Stimulated activated CD4-positive, alpha-beta T cell treated with anti-CD3 and anti-CD28 coated beads, TNF-alpha, amount 100 ng/mL, for 1 hour (primary cell): ENCODE results near the gene CRYBB3.
"Not testable (repeated sequence)": the region's sequence is repeated elsewhere in the genome, so short reads cannot be mapped to it uniquely, and the experiment has no call there.

Source experiments
- DNase-seq, 3 donors: peaks; one replicate each; pipeline ENCODE4 v3.0.0-alpha.2; 2020; ENCODE audit warnings: low read depth in 3 of 3, low spot score in 1 of 3

Gene CRYBB3

DNA sequence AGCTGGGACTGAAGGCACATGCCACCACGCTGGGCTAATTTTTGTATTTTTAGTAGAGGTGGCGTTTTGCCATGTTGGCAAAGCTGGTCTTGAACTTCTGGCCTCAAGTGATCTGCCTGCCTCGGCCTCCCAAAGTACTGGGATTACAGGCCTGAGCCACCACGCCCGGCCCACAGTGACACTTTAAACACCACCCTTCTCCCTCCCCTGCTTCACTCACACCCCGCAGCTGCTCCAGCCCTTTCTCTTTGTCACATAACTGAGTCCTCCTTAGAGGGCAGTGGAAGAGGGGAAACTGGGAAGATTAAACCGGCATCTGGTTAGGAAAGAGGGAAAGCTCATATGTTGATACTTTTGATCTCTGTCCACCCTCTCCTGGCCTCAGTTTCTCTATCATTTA, 4.9 kb downstream of the CRYBB3 start:
- DNase-seq: not testable (repeated sequence)

DNA sequence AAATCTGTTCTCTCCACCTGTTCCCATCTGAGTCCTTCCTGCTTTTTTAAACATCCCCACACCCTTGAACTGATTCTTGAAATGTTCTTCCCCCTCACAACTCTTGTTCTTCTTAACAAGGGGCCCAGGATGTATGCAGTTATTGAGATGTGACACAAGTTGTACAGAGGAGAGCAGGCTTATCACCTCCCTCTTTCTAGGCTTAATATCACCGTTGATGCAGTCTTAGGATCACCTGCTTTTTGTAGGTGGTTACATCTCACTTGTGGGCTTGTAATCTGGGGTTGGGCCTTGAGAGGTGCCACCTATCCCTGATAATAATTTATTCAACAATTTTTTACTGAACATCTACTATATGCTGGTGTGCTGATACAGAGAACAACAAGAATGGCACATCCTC, 6.2 kb downstream of the CRYBB3 start:
- no peak for DNase-seq

DNA sequence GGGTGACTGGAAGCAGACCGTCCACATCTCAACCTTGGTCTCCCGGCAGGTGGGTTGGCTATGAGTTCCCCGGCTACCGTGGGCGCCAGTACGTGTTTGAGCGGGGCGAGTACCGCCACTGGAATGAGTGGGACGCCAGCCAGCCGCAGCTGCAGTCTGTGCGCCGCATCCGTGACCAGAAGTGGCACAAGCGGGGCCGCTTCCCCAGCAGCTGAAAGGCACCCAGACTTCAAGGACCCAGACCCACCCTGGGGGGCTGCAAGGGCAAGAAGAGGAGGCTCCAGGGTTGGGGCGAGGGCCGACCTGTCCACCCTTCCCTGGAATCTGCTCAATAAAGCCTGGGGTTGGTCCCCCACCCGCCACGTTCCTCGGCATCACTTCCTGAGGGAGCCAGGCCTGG, 7.3 kb downstream of the CRYBB3 start:
- no peak for DNase-seq

DNA sequence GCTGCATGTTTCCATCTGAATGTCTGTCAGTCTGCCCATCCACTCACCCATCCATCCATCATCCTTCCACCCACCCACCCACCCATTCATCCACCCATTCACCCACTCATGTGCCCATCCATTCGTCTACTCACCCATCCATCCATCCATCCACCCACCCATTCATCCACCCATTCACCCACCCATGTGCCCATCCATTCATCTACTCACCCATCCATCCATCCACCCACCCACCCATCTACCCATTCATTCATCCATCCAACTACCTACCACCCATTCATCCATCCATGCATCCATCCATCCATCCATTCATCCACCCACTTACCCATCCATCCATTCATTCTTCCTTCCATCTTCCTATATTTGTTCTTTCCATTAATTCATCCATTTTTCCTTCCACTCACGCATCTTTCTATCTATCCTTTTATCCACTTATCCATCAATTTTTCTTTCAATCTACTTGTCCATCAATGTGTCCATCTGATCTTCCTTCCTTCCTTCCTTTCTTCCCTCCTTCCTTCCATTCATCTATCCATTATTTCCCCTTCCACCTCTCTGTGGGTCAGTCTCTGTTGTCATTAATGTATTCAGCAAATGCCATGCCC, 8.0 kb downstream of the CRYBB3 start:
- no peak for DNase-seq

DNA sequence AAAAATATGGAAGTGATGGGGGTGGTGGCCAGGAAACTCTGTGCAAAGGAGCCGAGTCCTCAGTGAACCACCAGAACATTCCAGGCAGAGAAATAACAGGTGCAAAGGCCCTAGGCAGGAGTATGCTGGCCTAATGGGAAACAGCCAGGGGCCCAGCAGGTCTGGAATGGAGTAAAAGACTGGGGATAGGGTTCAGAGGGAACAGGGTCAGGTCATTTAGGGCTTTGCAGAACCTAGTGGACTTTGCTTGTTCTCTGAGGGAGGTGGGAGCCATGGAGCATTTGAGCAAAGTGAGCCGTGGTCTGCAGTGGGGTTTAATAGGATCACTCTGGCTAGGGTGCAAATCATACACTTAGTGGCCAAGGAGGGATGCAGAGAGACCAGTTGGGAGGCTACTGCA, 8.7 kb downstream of the CRYBB3 start:
- no peak for DNase-seq

DNA sequence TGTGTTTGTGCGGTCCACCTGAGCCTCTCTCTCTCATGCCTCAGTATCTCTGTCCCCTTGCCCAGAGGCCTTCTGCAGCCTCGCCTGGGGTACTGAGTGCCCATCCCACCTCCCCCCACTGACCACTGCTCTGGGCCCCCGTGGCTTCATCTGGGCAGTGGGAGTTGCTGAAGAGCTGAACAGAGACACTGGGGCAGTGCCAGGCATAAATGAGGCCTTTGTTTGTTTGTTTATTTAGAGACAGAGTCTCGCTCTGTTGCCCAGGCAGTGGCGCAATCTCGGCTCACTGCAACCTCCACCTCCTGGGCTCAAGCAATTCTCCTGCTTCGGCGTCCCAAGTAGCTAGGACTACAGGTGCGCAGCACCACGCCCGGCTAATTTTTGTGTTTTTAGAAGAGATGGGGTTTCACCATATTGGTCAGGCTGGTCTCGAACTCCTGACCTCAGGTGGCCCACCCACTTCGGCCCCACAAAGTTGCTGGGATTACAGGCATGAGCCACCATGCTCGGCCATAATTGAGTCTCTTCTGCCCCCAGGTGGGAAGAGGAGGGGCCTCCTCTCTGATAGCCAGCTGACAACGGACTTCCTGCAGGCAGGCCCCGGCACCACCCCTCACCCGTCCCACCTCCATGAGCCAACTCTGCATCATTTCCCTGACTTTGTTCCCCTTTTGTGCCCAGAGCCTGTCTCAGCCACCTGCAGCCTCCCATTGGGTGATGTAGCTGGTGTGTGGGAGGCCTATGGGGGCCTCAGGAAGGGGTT, 9.3 kb downstream of the CRYBB3 start:
- DNase-seq: no peak

DNA sequence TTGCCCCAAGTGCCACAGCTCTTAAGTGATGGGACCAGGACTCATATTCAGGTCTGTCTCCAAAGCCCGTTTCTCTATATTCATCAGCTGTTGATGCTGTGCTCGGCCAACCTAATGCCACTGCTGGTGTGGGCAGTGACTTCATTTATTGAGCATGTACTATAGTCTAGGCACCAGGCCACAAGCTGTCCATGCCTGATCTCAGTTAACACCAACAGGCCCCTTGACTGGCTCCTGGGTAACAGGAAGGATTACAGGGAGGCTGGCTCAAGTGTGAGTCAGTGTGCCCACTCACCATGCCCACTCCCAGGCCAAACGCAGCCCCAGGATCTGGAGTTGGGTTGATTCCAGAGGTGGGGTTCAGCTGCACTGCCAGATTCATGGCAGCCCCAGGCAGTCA, 11.1 kb downstream of the CRYBB3 start:
- no peak for DNase-seq

DNA sequence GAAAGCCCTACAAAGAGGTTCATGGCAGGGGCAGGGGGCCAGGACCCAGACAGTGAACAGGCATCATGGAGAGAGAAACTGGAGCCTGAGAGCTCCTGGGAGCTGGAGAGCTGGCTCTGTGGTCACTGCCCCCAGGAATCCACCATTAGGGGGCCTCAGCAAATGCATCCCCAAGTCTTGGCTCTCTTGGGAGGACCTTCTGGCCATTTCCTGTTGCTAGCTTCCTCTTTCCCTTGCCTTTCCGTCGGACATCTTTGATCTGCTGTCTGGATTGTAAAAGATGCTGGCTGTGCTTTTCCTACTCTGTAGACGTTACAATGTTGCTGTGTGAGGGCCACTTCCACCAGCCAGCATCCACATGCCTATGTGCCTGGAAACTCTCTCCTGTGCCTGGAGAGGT, 12.7 kb downstream of the CRYBB3 start:
- DNase-seq: no peak

DNA sequence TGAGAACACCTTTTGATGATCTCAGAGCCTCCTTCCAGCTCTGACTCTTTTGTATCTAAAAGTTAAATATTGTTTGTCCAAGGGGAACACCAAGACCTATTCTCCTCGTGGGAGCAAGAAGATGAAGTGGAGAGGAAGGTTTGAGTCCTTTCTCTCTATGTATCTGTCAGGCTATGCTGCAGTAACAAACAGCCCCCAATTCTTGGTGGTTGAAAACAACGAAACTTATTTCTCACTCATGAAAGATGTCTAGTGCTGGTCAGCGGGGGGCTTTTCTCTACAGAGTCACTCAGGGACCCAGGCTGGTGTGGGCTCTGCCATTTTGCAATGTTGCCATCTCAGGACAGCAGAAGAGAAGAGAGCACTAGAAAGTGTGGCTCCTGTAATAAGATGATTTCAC, 13.6 kb downstream of the CRYBB3 start:
- DNase-seq: no peak

DNA sequence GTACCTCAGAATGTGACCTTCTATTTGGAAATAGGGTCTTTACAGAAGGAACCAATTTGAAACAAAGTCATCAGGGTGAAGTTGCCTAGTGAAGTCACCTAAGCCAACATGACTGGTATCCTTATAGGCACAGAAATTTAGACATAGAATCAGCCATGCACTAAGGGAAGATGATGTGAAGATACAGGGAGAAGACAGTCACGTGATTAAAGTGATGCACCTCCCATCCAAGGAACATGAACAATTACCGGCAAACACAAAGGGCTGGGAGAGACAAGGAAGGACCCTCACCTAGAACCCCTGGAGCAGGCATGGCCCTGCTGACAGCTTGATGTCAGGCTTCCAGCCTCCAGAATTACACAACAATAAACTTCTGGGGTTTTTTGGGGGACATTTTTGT, 16.6 kb downstream of the CRYBB3 start:
- no peak for DNase-seq

DNA sequence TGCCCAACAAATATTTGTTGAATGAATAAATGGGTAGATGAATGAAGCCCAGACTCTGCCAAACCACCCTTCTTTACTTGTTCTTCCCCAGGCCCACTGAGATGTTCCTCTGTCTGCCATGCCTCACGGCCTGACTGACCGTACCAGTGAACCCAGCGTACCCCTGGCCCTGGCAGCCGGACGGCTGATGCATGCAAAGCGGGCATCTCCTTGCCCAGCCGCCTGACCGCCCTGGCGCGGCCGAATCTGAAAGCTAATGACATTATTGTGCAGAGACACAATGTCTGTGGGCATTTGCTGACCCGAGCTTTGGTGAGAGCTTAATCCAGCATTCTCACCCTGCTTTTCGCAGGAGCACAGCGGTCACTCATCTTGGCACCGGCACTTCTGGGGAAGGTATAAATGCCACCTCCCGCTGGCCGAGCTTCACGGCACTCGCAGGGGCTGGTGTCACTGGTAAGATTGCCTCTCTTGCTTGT, 19.6 kb downstream of the CRYBB3 start, which contains the start of gene CRYBB2:
TSS of gene CRYBB2 (plus strand) at position 429 of the 479 bp plus-strand sequence. CDS start 1,791 bp downstream, outside the sequence.
- DNase-seq: no peak

DNA sequence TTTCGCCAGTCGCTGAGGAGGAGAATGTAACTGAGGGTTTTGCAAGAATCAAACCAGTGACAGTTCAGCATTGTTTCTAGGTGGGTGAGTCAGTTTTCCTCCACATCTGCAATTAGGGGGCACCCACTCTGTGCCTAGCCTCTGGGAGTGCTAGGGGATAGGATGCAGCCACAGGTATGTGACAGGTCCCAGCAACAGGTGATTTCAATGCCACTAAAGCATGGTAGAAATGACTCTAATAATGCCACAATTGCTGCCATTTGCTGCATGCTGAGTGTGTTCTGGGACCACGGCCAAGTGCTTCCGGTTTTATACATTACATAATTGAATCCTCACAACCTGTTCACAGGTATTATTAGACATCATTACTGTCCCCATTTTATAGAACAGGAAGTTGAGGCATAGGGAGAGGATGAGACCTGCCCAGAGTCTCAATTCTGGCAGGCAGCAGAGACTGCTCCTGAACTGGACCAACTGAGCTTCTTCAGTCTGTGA, 20.3 kb downstream of the CRYBB3 start:
- DNase-seq: no peak

DNA sequence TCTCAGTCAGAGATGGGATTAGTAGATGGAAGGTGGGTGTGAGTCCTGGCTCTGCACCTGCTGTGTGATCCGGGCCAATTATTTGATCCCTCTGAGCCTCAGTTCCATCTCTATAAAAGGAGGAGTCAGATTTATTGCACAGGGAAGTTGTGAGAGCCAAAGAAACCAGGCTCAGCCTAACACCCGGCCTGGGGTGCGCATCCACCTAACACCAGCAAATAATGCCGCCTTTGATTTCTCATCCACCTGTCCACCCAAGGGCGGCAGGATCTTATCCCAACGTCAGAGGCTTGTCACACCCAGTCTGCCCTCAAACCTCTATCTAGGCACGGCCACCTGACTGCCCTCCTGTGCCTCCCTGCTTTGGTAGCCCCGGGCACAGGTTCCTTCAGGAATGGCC, 22.1 kb downstream of the CRYBB3 start:
- DNase-seq: no peak

DNA sequence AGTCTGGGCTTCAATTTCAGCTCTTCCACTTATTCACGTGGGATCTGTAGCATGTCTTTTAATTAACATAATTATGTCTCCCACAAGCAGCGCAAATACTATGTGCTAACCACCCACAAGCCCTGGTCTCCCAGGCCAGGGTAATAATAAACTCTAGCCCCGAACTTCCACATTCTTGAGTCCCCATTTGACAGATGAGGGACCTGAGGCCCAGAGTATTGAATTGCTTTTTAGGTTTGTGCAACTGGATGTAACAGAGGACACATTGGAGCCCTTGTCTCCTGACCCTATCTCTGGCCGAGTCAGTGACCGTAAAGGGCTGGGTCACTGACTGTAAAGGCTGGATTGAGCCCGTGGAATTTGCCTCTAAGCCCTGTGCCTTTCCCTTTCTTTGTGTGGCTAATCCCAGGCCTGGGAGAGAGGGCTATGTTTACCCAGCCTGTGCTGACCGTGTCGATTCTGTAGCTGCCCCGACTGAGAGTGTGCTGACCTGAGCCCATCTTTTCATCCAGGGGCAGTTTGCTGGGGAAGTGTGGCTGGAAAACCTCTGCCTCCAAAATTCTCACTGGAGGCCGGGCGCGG, 23.7 kb downstream of the CRYBB3 start:
- DNase-seq: no peak

DNA sequence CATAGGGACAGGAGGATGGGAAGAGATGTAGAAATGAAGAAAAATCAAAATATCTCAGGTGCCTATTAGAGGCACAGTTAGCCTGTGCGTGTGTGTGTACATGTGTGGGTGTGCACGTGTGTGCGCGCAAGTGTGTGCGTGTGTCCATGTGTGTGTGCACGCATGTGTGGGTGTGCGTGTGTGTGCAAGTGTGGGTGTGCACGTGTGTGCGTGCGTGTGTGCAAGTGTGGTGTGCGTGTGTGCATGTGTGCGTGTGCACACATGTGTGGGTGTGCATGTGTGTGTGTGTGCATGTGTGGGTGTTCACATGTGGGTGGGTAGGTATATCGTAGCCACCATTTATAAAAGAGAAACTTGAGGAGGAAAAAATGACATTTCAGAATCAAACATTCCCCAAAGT, 29.2 kb downstream of the CRYBB3 start:
- no peak for DNase-seq

DNA sequence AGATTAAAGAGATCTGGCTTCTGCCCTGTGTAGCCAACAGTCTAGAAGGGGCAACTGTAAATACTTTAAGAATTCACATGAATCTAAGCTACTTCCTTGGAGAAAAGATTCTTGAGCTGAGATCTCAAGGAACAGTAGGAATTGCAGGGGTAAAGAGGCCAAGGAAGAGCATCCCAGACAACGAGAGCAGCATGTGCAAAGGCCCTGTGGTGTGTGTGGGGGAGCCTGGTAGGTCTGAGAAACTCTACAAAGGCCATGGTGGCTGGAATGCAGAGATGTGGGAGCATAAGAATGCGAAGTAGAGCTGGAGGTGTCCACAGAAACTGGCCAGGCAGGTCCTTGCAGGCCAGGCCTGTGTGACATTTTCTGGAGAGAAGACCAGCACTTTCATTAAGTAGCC, 31.1 kb downstream of the CRYBB3 start:
- not testable (repeated sequence) for DNase-seq

DNA sequence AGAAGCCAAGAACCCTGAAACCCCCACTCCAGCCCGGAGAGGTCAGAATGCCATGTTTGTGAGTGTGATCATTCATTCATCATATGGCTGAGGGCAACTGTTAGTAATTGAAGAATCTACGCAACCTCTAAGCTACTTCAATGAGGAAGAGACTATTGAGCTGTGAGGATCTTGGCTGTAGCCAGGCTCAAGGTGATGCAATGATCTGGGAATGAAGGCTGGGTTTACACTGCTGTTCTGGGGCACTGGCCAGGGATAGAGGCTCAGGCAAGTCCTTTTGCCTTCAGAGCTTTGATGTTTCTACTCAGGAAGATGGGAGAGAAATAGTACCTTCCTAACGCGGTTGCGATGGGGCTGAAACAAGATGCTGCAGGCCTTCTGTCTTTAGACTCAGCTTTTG, 32.6 kb downstream of the CRYBB3 start:
- no peak for DNase-seq

DNA sequence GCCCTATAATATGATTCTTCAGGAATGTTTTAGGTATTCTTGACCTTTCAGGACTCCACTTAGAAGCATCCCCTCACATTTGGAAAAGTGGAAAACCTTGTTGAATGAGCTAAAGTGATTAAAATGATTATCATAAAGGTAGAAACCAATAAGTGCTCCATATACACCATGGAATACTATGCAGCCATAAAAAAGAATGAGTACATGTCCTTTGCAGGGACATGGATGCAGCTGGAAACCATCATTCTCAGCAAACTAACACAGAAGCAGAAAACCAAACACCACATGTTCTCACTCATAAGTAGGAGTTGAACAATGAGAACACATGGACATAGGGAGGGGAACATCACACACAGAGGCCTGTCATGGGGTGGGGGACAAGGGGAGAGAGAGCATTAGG, 34.0 kb downstream of the CRYBB3 start:
- not testable (repeated sequence) for DNase-seq

DNA sequence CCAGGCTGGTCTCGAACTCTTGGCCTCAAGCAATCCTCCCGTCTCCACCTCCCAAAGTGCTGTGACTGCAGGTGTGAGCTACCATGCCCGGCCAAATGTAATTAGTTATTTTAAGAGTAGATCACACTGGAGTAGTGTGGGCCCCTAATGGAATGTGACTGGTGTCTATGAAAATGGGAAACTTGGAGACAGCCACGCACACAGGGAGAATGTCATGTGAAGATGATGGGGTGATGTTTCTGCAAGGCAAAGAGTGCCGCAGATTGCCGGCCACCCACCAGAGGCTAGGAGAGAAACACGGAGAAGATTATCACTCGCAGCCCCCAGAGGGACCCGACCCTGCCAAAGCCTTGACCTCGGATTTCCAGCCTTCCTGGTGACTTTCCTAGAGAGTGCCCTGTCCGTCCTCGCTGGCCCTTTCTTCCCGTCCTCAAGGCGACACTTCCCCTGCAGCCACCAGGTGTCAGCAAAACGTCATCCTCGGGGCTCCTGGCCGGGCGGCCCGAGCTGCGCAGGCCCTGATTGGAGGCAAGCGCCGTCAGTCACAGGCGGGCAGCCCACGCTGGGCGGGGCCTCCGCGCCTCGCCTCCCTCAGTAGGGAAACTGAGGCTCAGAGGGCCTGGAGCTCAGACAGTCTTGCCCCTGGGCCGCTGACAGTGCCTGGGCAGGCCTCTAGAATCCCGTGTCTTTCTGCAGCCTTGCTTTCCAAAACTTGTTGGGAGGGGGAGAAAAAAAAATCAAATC, 36.1 kb downstream of the CRYBB3 start:
- DNase-seq: peak in 2 of 3 donors; percentile 17 to 42

DNA sequence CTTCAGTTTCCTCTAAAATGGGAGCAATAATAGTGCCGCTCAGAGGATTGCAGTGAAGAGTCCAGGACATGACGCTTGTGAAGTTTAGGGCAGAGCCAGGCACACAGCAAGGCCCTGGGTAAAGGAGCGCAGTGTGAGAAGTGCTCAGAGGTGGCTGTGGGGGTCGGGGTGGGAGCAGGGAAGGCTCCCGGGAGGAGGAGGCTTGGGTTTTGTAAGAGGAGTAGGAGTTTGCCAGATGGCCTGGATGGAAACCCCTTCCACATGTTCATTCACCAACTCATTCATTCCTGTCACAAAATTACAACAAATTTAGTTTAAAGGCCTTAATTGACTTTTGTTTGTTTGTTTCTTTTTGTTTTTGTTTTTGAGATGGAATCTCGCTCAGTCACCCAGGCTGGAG, 36.8 kb downstream of the CRYBB3 start:
- DNase-seq: no peak

DNA sequence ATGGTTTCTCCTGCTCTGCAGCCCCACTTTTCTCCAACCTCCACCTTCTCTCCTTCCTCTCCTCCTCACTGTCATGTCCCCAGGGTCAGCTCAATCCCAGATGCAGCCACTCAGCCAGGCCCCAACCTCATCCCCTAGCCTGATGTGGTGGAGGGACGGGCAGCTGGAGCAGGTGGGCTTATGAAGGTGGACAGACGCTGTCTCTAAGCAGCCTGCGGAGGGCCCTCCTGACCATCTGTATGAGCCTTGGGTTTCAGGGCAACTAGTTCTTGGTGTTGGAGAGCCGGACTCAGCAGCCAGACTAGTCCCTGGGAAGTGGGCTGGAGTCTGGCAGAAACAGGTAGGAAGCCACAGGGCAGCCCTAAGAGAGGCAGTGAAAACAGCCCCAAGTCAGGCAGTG, 37.8 kb downstream of the CRYBB3 start:
- no peak for DNase-seq
